OCI-LY3 (cell line): ENCODE measurements around the gene PITPNC1.

ENCODE experiments used
- CTCF ChIP-seq: fragments of 200-600, 300-600 bp; sonication (generic); IDR thresholded peaks from 2 replicates; pipeline ENCODE4 v1.5.1; 2014; ENCODE audit warnings: antibody characterized with exemption, low read length, low read depth
- EZH2phosphoT487 ChIP-seq: fragments of 200-600 bp; shearing (Covaris generic); IDR thresholded peaks from 2 replicates; pipeline ENCODE4 v1.6.1; 2018; ENCODE audit warnings: antibody characterized with exemption, mixed run types, low read depth

DNA sequence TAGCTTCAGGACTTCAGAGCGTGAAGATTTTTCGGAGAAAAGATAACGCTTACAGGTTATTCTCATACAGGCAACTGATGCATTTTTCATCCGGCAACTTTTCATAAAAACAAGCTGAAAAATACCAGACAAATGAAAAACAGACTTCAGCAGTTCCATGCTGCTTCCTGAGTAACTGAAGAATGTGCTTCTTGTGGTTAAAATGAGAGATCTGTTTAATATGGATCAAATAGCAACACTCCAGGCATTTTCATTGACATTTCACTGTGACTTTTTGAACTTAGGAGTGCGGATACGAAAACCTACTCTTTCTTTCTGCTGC lies 705 bp upstream of the PITPNC1 start:
- TF ChIP-seq CTCF, result no peak
- no peak for TF ChIP-seq EZH2phosphoT487
